Thyroid gland (tissue), 4 donors: ENCODE data around the gene IMPG2. TPM values are rescaled to one million over a fixed set of nuclear protein-coding genes. Genes with fewer than 3 reads are reported as not detected.

Experiments
- DNase-seq, 2 donors: peaks; one replicate each; pipeline ENCODE4 v3.0.0-alpha.2; 2019
- H3K27ac ChIP-seq, 3 donors: fragments of 200-600 bp; sonication (generic); 1 replicate in 2 of 3; 2 replicates in 1 of 3; pipeline ENCODE4 v1.5.1; 2016 to 2019; ENCODE audit warnings: mild to moderate bottlenecking in 1 of 3, moderate library complexity in 1 of 3
- H3K27me3 ChIP-seq: fragments of 200-600 bp; sonication (generic); one replicate; pipeline ENCODE4 v1.5.1; 2019
- H3K36me3 ChIP-seq, 2 donors: fragments of 200-600 bp; sonication (generic); one replicate each; pipeline ENCODE4 v1.5.1; 2016 to 2019
- H3K4me1 ChIP-seq, 2 donors: fragments of 200-600 bp; sonication (generic); one replicate each; pipeline ENCODE4 v1.5.1; 2017 to 2019
- H3K4me3 ChIP-seq, 3 donors: fragments of 200-600 bp; sonication (generic); replicated peaks in 1 of 3; 1 replicate in 2 of 3; 2 replicates in 1 of 3; pipeline ENCODE4 v1.5.1; 2016; ENCODE audit warnings: mild to moderate bottlenecking in 1 of 3
- H3K9me3 ChIP-seq: fragments of 200-600 bp; sonication (generic); one replicate; pipeline ENCODE4 v1.5.1; 2017
- POLR2A ChIP-seq, 2 donors: fragments of 450-650 bp; IDR thresholded peaks; one replicate each; pipeline ENCODE4 v1.6.1; 2017; ENCODE audit warnings: antibody characterized with exemption in 2 of 2, mild to moderate bottlenecking in 2 of 2, moderate library complexity in 1 of 2
- WGBS, 2 donors: methylation state at CpG; one replicate each; pipeline ENCODE4 v1.1.5; 2017; 5-methylcytosine and 5-hydroxymethylcytosine counted together
- intact Hi-C: fragments of 100-400 bp; cut with DNase I; formaldehyde crosslinking; loops from one replicate; pipeline ENCODE4 v1.15.1; 2023
- total RNA-seq, 4 donors: library from RNA; depleted of rRNA; stranded (reverse); fragments of >200 nt; gene quantifications; one replicate each; pipeline ENCODE4 v1.2.3, GENCODE V29; 2016
- TF ChIP-seq, protein P1 (sequence below), 6 experiments: fragments of 200-600 bp in 3 of 6; fragments of 450-650 bp in 3 of 6; sonication (generic) in 3 of 6; IDR thresholded peaks; one replicate each; pipeline ENCODE4 v1.5.1; 2016 to 2019; ENCODE audit warnings: antibody characterized with exemption in 6 of 6, mild to moderate bottlenecking in 2 of 6, inconsistent platforms in 1 of 6, moderate library complexity in 1 of 6

Gene IMPG2
- total RNA-seq, 4 donors from 2014 or later = 0.24 to 0.58 (median 0.30) TPM

DNA sequence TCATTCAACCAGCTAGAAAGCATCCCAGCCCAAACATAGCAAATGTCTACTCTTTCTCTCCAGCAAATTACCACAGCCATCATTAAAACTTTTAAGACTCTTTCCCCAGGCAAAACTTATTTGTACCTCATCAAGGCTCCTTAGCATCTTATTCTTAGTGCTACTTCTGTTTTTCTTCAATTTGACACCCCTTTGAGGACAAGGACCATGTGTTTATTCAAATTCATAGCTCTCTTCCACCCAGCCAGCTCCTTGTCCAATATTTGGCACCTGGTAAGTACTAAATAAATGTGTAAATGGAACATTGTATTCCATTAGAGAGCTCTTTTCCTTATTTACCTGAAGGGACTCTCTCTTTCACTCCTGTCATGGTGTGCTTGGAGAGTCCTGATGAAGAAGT lies 89.8 kb downstream of the IMPG2 start:
- no peak for DNase-seq
- intact Hi-C loops = no loop called here
- no peak overlapping the region for H3K27ac ChIP-seq
- H3K4me3 ChIP-seq = no peak overlapping the region
- no peaks in the 10 kb centered on the region for H3K9me3 ChIP-seq
- no peaks in the 10 kb centered on the region for H3K36me3 ChIP-seq
- no peaks in the 10 kb centered on the region for H3K4me1 ChIP-seq
- TF ChIP-seq, protein P1, sequence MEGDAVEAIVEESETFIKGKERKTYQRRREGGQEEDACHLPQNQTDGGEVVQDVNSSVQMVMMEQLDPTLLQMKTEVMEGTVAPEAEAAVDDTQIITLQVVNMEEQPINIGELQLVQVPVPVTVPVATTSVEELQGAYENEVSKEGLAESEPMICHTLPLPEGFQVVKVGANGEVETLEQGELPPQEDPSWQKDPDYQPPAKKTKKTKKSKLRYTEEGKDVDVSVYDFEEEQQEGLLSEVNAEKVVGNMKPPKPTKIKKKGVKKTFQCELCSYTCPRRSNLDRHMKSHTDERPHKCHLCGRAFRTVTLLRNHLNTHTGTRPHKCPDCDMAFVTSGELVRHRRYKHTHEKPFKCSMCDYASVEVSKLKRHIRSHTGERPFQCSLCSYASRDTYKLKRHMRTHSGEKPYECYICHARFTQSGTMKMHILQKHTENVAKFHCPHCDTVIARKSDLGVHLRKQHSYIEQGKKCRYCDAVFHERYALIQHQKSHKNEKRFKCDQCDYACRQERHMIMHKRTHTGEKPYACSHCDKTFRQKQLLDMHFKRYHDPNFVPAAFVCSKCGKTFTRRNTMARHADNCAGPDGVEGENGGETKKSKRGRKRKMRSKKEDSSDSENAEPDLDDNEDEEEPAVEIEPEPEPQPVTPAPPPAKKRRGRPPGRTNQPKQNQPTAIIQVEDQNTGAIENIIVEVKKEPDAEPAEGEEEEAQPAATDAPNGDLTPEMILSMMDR (IDR thresholded peaks at IDR 0.05) = no peak
- TF ChIP-seq POLR2A (IDR thresholded peaks at IDR 0.05) = no peak
- H3K27me3 ChIP-seq = no peaks in the 10 kb centered on the region

GRCh38 chr3:101229681-101230080 lies 90.7 kb downstream of the IMPG2 start:
- no peak for TF ChIP-seq POLR2A (IDR thresholded peaks at IDR 0.05)
- TF ChIP-seq, protein P1 (IDR thresholded peaks at IDR 0.05) = no peak
- Histone ChIP-seq H3K4me1 (no peaks in the 10 kb centered on the region), H3K27me3 (no peaks in the 10 kb centered on the region), H3K36me3 (no peaks in the 10 kb centered on the region), H3K9me3 (no peaks in the 10 kb centered on the region), H3K4me3 (no peak overlapping the region), H3K27ac (no peak overlapping the region)
- 95 to 97% methylated on average over 4 of the region's 4 CpGs for WGBS, 2 donors
- intact Hi-C loops = no loop called here
- DNase-seq = no peak

DNA sequence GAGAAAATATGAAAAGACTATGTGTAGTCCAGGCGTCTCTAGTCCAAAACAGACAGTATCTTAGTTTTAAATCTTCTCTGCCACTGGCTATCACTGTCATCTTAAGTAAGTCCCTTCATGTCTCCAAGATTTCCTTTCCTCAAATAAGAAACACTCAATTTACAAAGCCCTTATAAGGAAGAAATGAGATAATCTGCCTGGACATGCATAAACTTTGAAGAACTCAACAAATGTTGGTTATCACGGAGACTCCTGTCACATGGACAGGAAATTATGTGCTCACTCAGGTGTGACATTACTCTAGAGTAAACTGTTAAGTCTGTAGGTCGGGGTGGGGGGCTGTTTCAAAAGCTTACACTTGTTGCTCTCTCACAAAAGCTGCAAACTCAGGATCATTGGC lies 91.9 kb downstream of the IMPG2 start:
- H3K4me1 ChIP-seq = no peaks in the 10 kb centered on the region
- H3K9me3 ChIP-seq = no peaks in the 10 kb centered on the region
- WGBS, 2 donors = 40 to 48% methylated on average over 3 of the region's 3 CpGs
- H3K27ac ChIP-seq = no peak overlapping the region
- no peaks in the 10 kb centered on the region for H3K27me3 ChIP-seq
- no peak for TF ChIP-seq POLR2A (IDR thresholded peaks at IDR 0.05)
- TF ChIP-seq, protein P1 (IDR thresholded peaks at IDR 0.05) = no peak
- no peak for DNase-seq
- intact Hi-C loops = no loop called here
- H3K4me3 ChIP-seq = no peak overlapping the region
- no peaks in the 10 kb centered on the region for H3K36me3 ChIP-seq

DNA sequence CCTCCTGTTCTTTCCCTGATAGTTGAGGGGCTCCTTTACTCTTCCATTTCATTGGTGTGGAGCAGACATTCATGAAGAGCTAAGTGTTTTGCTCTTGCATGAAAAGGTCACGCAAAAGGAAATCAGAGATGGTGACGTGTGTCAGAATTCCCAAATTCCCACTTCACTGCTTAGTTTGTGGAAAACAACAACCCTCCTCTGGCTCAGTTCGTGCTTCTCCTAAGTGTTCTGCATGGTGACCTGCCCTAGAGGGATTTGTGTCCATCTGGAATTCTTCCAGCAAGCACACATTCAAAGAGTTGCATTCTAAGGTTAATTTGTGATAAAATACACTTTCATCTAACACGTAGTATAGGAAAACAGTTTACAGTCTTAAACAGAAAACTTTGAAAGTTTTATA lies 95.6 kb downstream of the IMPG2 start:
- Histone ChIP-seq H3K27ac (no peak overlapping the region), H3K4me1 (no peaks in the 10 kb centered on the region), H3K36me3 (no peaks in the 10 kb centered on the region), H3K9me3 (no peaks in the 10 kb centered on the region), H3K27me3 (no peaks in the 10 kb centered on the region), H3K4me3 (no peak overlapping the region)
- intact Hi-C loops = no loop called here
- WGBS, 2 donors = 51 to 66% methylated on average over 4 of the region's 4 CpGs
- no peak for DNase-seq
- TF ChIP-seq, protein P1 (IDR thresholded peaks at IDR 0.05) = no peak
- TF ChIP-seq POLR2A (IDR thresholded peaks at IDR 0.05) = no peak

GRCh38 chr3:101223016-101223415 lies 97.4 kb downstream of the IMPG2 start:
- intact Hi-C loops = no loop called here
- no peaks in the 10 kb centered on the region for H3K4me1 ChIP-seq
- no peak for TF ChIP-seq POLR2A (IDR thresholded peaks at IDR 0.05)
- TF ChIP-seq, protein P1 (IDR thresholded peaks at IDR 0.05) = no peak
- no peak overlapping the region for H3K27ac ChIP-seq
- no peaks in the 10 kb centered on the region for H3K36me3 ChIP-seq
- H3K27me3 ChIP-seq = no peaks in the 10 kb centered on the region
- no peak for DNase-seq
- WGBS, 2 donors = 82 to 85% methylated on average over 3 of the region's 3 CpGs
- H3K4me3 ChIP-seq = no peak overlapping the region
- no peaks in the 10 kb centered on the region for H3K9me3 ChIP-seq
